Activated naive CD4-positive, alpha-beta T cell treated with anti-CD3 and anti-CD28 coated beads for 36 hours (primary cell): ENCODE data around the gene DTX3. TPM values are rescaled to one million over a fixed set of nuclear protein-coding genes. Genes with fewer than 3 reads are reported as not detected.

Experiments
- CTCF ChIA-PET: fragments of 350-600 bp; sonication (Branson Sonifier 250); formaldehyde crosslinking; loops from one replicate; lab custom pipeline; 2021; ENCODE audit warnings: antibody characterized with exemption; lab: Charles Lee
- DNase-seq: peaks from one replicate; pipeline ENCODE4 v3.0.0-alpha.2; 2020
- H3K27ac Mint-ChIP-seq: one replicate; pipeline ENCODE4 v1.8.0; 2021; ENCODE audit warnings: mild to moderate bottlenecking, mixed read lengths
- H3K27me3 Mint-ChIP-seq: one replicate; pipeline ENCODE4 v1.8.0; 2021; ENCODE audit warnings: low read depth, mixed read lengths
- H3K36me3 Mint-ChIP-seq: one replicate; pipeline ENCODE4 v1.8.0; 2021; ENCODE audit warnings: low read depth, mixed read lengths
- H3K4me1 Mint-ChIP-seq: one replicate; pipeline ENCODE4 v1.8.0; 2021; ENCODE audit warnings: low read depth, mixed read lengths
- H3K4me3 Mint-ChIP-seq: one replicate; pipeline ENCODE4 v1.8.0; 2021; ENCODE audit warnings: mild to moderate bottlenecking, moderate library complexity, mixed read lengths
- H3K9me3 Mint-ChIP-seq: one replicate; pipeline ENCODE4 v1.8.0; 2021; ENCODE audit warnings: mixed read lengths
- intact Hi-C: fragments of 100-400 bp; cut with micrococcal nuclease; formaldehyde crosslinking; loops from one replicate; pipeline ENCODE4 v1.15.1; 2023
- total RNA-seq, 2 experiments: library from RNA; stranded (reverse); gene quantifications; one replicate each; pipeline ENCODE4 v1.2.3, GENCODE V29; 2021

The DTX3 gene
- total RNA-seq, 2 experiments from 2014 or later = 15.8 to 16.2 TPM

- Mint-ChIP-seq H3K27me3 (peaks cover 16% of the 10 kb centered on the region), H3K4me3 (peak overlapping the region; percentile 60), H3K27ac (no peak overlapping the region), H3K9me3 (no peaks in the 10 kb centered on the region), H3K4me1 (peaks cover 12% of the 10 kb centered on the region), H3K36me3 (no peaks in the 10 kb centered on the region)
- intact Hi-C loops = loop anchor here (1.0 to 2.0 kb wide), 2 partner anchors 19 to 22 kb away; partner anchors contain the start of genes B4GALNT1 and PIP4K2C
- DNase-seq = no peak
- CTCF ChIA-PET = interaction anchor here (0.6 to 1.6 kb wide), 4 partner anchors 10 to 30 kb away, joined by 3 to 12 read pairs (median 6); no protein-coding TSS in a partner anchor
These were observed 6.0 kb downstream of the DTX3 start for GRCh38 chr12:57610554-57611107.

GRCh38 chr12:57611108-57611826 is 6.6 kb downstream of the DTX3 start, which contains the start of gene ARHGEF25:
TSS of gene ARHGEF25 (plus strand) at chr12:57611435. CDS start at chr12:57611895, 460 bp downstream.
- Mint-ChIP-seq H3K27ac (no peak within 1 kb of the TSS), H3K4me1 (peaks cover 9% of the 10 kb centered on the region), H3K9me3 (no peaks in the 10 kb centered on the region), H3K36me3 (no peaks in the 10 kb centered on the region), H3K27me3 (peaks cover 19% of the 10 kb centered on the region), H3K4me3 (peak within 1 kb of the TSS; percentile 65)
- intact Hi-C loops = loop anchor here (1.0 to 2.0 kb wide), 2 partner anchors 20 to 22 kb away; partner anchors contain the start of genes B4GALNT1 and PIP4K2C
- DNase-seq = peak; percentile 58
- CTCF ChIA-PET = interaction anchor here (0.6 to 1.6 kb wide), 4 partner anchors 9 to 30 kb away, joined by 3 to 12 read pairs (median 6); no protein-coding TSS in a partner anchor

- no peaks in the 10 kb centered on the region for H3K36me3 Mint-ChIP-seq
- DNase-seq = no peak
- H3K4me3 Mint-ChIP-seq = peak overlapping the region; percentile 65
- H3K27me3 Mint-ChIP-seq = peaks cover 21% of the 10 kb centered on the region
- CTCF ChIA-PET = interaction anchor here (0.5 to 1.6 kb wide), 4 partner anchors 8 to 305 kb away, joined by 3 to 12 read pairs (median 5); no protein-coding TSS in a partner anchor
- H3K4me1 Mint-ChIP-seq = peaks cover 9% of the 10 kb centered on the region
- intact Hi-C loops = loop anchor here (1.0 to 2.0 kb wide), 2 partner anchors 21 kb away; partner anchors contain the start of genes B4GALNT1 and PIP4K2C
- H3K9me3 Mint-ChIP-seq = no peaks in the 10 kb centered on the region
- H3K27ac Mint-ChIP-seq = no peak overlapping the region
These were observed 7.4 kb downstream of the DTX3 start for GRCh38 chr12:57611827-57612710.

GRCh38 chr12:57612711-57613426 is 8.2 kb downstream of the DTX3 start:
- peaks cover 26% of the 10 kb centered on the region for H3K27me3 Mint-ChIP-seq
- no peak overlapping the region for H3K4me3 Mint-ChIP-seq
- H3K36me3 Mint-ChIP-seq = no peaks in the 10 kb centered on the region
- no peak for DNase-seq
- no peak overlapping the region for H3K27ac Mint-ChIP-seq
- peaks cover 9% of the 10 kb centered on the region for H3K4me1 Mint-ChIP-seq
- intact Hi-C loops = no loop called here
- CTCF ChIA-PET = interaction anchor here (1.0 to 2.8 kb wide), 5 partner anchors 7 to 81 kb away, joined by 3 to 15 read pairs (median 3); partner anchors contain the start of gene OS9
- H3K9me3 Mint-ChIP-seq = no peaks in the 10 kb centered on the region

GRCh38 chr12:57613427-57614109 is 8.9 kb downstream of the DTX3 start:
- intact Hi-C loops = no loop called here
- DNase-seq = no peak
- Mint-ChIP-seq H3K27ac (no peak overlapping the region), H3K4me3 (no peak overlapping the region), H3K36me3 (no peaks in the 10 kb centered on the region), H3K27me3 (peaks cover 31% of the 10 kb centered on the region), H3K9me3 (no peaks in the 10 kb centered on the region), H3K4me1 (peaks cover 9% of the 10 kb centered on the region)
- CTCF ChIA-PET = interaction anchor here (1.2 to 2.8 kb wide), 7 partner anchors 8 to 80 kb away, joined by 3 to 15 read pairs (median 4); partner anchors contain the start of gene OS9

GRCh38 chr12:57614178-57614947 is 9.7 kb downstream of the DTX3 start:
- DNase-seq = no peak
- Mint-ChIP-seq H3K36me3 (no peaks in the 10 kb centered on the region), H3K4me1 (peaks cover 11% of the 10 kb centered on the region), H3K9me3 (no peaks in the 10 kb centered on the region), H3K4me3 (no peak overlapping the region), H3K27ac (no peak overlapping the region), H3K27me3 (peaks cover 37% of the 10 kb centered on the region)
- CTCF ChIA-PET = interaction anchor here (0.9 to 2.8 kb wide), 8 partner anchors 9 to 79 kb away, joined by 3 to 15 read pairs (median 4); partner anchors contain the start of genes B4GALNT1 and OS9
- intact Hi-C loops = no loop called here

GRCh38 chr12:57614948-57615500 is 10.4 kb downstream of the DTX3 start:
- CTCF ChIA-PET = interaction anchor here (0.9 to 2.8 kb wide), 6 partner anchors 9 to 32 kb away, joined by 3 to 15 read pairs (median 4); partner anchors contain the start of gene B4GALNT1
- intact Hi-C loops = no loop called here

GRCh38 chr12:57615637-57616036 is 11.0 kb downstream of the DTX3 start:
- no peaks in the 10 kb centered on the region for H3K9me3 Mint-ChIP-seq
- no peak overlapping the region for H3K27ac Mint-ChIP-seq
- no peak overlapping the region for H3K4me3 Mint-ChIP-seq
- peaks cover 46% of the 10 kb centered on the region for H3K27me3 Mint-ChIP-seq
- peaks cover 16% of the 10 kb centered on the region for H3K4me1 Mint-ChIP-seq
- no peak for DNase-seq
- no peaks in the 10 kb centered on the region for H3K36me3 Mint-ChIP-seq
- intact Hi-C loops = no loop called here
- CTCF ChIA-PET = interaction anchor here (2.7 to 2.8 kb wide), 2 partner anchors 10 to 33 kb away, joined by 9 to 15 read pairs; no protein-coding TSS in a partner anchor

More at GRCh38 chr12:57614948-57615500, 10.4 kb downstream of the DTX3 start:
- Mint-ChIP-seq H3K4me3 (no peak overlapping the region), H3K9me3 (no peaks in the 10 kb centered on the region), H3K27me3 (peaks cover 43% of the 10 kb centered on the region), H3K27ac (no peak overlapping the region), H3K36me3 (no peaks in the 10 kb centered on the region), H3K4me1 (peaks cover 14% of the 10 kb centered on the region)
- no peak for DNase-seq

GRCh38 chr12:57616383-57617101 is 11.9 kb downstream of the DTX3 start:
- no peak for DNase-seq
- H3K4me1 Mint-ChIP-seq = peaks cover 20% of the 10 kb centered on the region
- no peak overlapping the region for H3K4me3 Mint-ChIP-seq
- H3K27me3 Mint-ChIP-seq = peaks cover 55% of the 10 kb centered on the region
- intact Hi-C loops = no loop called here
- no peaks in the 10 kb centered on the region for H3K36me3 Mint-ChIP-seq
- CTCF ChIA-PET = interaction anchor here (0.9 to 1.2 kb wide), 2 partner anchors 9 to 10 kb away, joined by 3 to 4 read pairs; no protein-coding TSS in a partner anchor
- H3K27ac Mint-ChIP-seq = no peak overlapping the region
- H3K9me3 Mint-ChIP-seq = no peaks in the 10 kb centered on the region
